ENCODE data around the gene TP73. TPM values are rescaled to one million over a fixed set of nuclear protein-coding genes. Genes with fewer than 3 reads are reported as not detected.

Gene TP73
- polyA plus RNA-seq, 1 donor from 2014 or later, result not detected

GRCh38 chr1:3634059-3634800 lies 18.1 kb upstream of the TP73 start:
- Histone ChIP-seq H3K79me2 (replicated peaks; ENCODE audit: insufficient read depth, low read length) (no peaks in the 10 kb centered on the region), H3F3A (ENCODE audit: insufficient read depth, low read length, poor library complexity, severe bottlenecking) (no peaks in the 10 kb centered on the region), H3K36me3 (ENCODE audit: insufficient read depth, low read length) (no peaks in the 10 kb centered on the region), H3K9me3 (ENCODE audit: low read length) (no peaks in the 10 kb centered on the region), H3K4me2 (ENCODE audit: low read length) (no peak overlapping the region), H3K27ac (ENCODE audit: low read length) (no peak overlapping the region), H3K9ac (ENCODE audit: low read length) (no peak overlapping the region), H2AFZ (ENCODE audit: low read depth, low read length) (no peak overlapping the region), H3K27me3 (ENCODE audit: insufficient read depth, low read depth, low read length) (no peaks in the 10 kb centered on the region), H4K20me1 (ENCODE audit: insufficient read depth) (no peaks in the 10 kb centered on the region), H3K4me3 (ENCODE audit: low read length) (no peak overlapping the region), H3K9me2 (ENCODE audit: insufficient read depth, low read length) (no peaks in the 10 kb centered on the region)
- TF ChIP-seq TAF1 (IDR thresholded peaks at IDR 0.05; ENCODE audit: low read depth), result no peak
- TF ChIP-seq EZH2 (IDR thresholded peaks at IDR 0.05; ENCODE audit: borderline replicate concordance, insufficient read depth, low read length, poor library complexity, severe bottlenecking), result no peak
- no peak for TF ChIP-seq MXI1 (conservative IDR thresholded peaks at IDR 0.05; ENCODE audit: poor library complexity, severe bottlenecking)
- TF ChIP-seq POLR2AphosphoS5 (IDR thresholded peaks at IDR 0.05), result no peak
- TF ChIP-seq REST (IDR thresholded peaks at IDR 0.05; ENCODE audit: borderline replicate concordance), result no peak
- no peak for TF ChIP-seq EP300 (conservative IDR thresholded peaks at IDR 0.05; ENCODE audit: poor library complexity, severe bottlenecking)

- Histone ChIP-seq H3K36me3 (ENCODE audit: insufficient read depth, low read length) (no peaks in the 10 kb centered on the region), H3F3A (ENCODE audit: insufficient read depth, low read length, poor library complexity, severe bottlenecking) (no peaks in the 10 kb centered on the region), H3K9me3 (ENCODE audit: low read length) (no peaks in the 10 kb centered on the region), H3K79me2 (replicated peaks; ENCODE audit: insufficient read depth, low read length) (no peaks in the 10 kb centered on the region), H3K27me3 (ENCODE audit: insufficient read depth, low read depth, low read length) (no peaks in the 10 kb centered on the region), H3K27ac (ENCODE audit: low read length) (no peak overlapping the region), H2AFZ (ENCODE audit: low read depth, low read length) (no peak overlapping the region), H3K4me3 (ENCODE audit: low read length) (no peak overlapping the region), H3K4me2 (ENCODE audit: low read length) (no peak overlapping the region), H3K9me2 (ENCODE audit: insufficient read depth, low read length) (no peaks in the 10 kb centered on the region), H4K20me1 (ENCODE audit: insufficient read depth) (no peaks in the 10 kb centered on the region), H3K9ac (ENCODE audit: low read length) (no peak overlapping the region)
- TF ChIP-seq POLR2AphosphoS5 (IDR thresholded peaks at IDR 0.05), result no peak
- TF ChIP-seq SMC3 (conservative IDR thresholded peaks at IDR 0.05; ENCODE audit: poor library complexity), result no peak
Measured at GRCh38 chr1:3636080-3636479, 16.2 kb upstream of the TP73 start.

GRCh38 chr1:3636531-3636930 lies 15.8 kb upstream of the TP73 start:
- Histone ChIP-seq H3K4me3 (ENCODE audit: low read length) (no peak overlapping the region), H3K36me3 (ENCODE audit: insufficient read depth, low read length) (no peaks in the 10 kb centered on the region), H3K79me2 (replicated peaks; ENCODE audit: insufficient read depth, low read length) (no peaks in the 10 kb centered on the region), H3K9ac (ENCODE audit: low read length) (no peak overlapping the region), H2AFZ (ENCODE audit: low read depth, low read length) (no peak overlapping the region), H3K9me2 (ENCODE audit: insufficient read depth, low read length) (no peaks in the 10 kb centered on the region), H3K27ac (ENCODE audit: low read length) (no peak overlapping the region), H3K9me3 (ENCODE audit: low read length) (no peaks in the 10 kb centered on the region), H3K4me2 (ENCODE audit: low read length) (no peak overlapping the region), H3K27me3 (ENCODE audit: insufficient read depth, low read depth, low read length) (no peaks in the 10 kb centered on the region), H3F3A (ENCODE audit: insufficient read depth, low read length, poor library complexity, severe bottlenecking) (no peaks in the 10 kb centered on the region), H4K20me1 (ENCODE audit: insufficient read depth) (no peaks in the 10 kb centered on the region)
- no peak for TF ChIP-seq RAD21 (conservative IDR thresholded peaks at IDR 0.05)
- no peak for TF ChIP-seq REST (IDR thresholded peaks at IDR 0.05; ENCODE audit: borderline replicate concordance)
- TF ChIP-seq POLR2AphosphoS5 (IDR thresholded peaks at IDR 0.05), result no peak
- no peak for TF ChIP-seq SMC3 (conservative IDR thresholded peaks at IDR 0.05; ENCODE audit: poor library complexity)
- TF ChIP-seq EP300 (conservative IDR thresholded peaks at IDR 0.05; ENCODE audit: poor library complexity, severe bottlenecking), result no peak
- no peak for TF ChIP-seq TAF1 (IDR thresholded peaks at IDR 0.05; ENCODE audit: low read depth)
- no peak for TF ChIP-seq CTCF (IDR thresholded peaks at IDR 0.05; ENCODE audit: poor library complexity, severe bottlenecking)
- TF ChIP-seq MXI1 (conservative IDR thresholded peaks at IDR 0.05; ENCODE audit: poor library complexity, severe bottlenecking), result no peak
- no peak for TF ChIP-seq EZH2 (IDR thresholded peaks at IDR 0.05; ENCODE audit: borderline replicate concordance, insufficient read depth, low read length, poor library complexity, severe bottlenecking)

All from neural cell (in vitro differentiated cells).